ENCODE data around the gene CFAP100.

The CFAP100 gene

DNA sequence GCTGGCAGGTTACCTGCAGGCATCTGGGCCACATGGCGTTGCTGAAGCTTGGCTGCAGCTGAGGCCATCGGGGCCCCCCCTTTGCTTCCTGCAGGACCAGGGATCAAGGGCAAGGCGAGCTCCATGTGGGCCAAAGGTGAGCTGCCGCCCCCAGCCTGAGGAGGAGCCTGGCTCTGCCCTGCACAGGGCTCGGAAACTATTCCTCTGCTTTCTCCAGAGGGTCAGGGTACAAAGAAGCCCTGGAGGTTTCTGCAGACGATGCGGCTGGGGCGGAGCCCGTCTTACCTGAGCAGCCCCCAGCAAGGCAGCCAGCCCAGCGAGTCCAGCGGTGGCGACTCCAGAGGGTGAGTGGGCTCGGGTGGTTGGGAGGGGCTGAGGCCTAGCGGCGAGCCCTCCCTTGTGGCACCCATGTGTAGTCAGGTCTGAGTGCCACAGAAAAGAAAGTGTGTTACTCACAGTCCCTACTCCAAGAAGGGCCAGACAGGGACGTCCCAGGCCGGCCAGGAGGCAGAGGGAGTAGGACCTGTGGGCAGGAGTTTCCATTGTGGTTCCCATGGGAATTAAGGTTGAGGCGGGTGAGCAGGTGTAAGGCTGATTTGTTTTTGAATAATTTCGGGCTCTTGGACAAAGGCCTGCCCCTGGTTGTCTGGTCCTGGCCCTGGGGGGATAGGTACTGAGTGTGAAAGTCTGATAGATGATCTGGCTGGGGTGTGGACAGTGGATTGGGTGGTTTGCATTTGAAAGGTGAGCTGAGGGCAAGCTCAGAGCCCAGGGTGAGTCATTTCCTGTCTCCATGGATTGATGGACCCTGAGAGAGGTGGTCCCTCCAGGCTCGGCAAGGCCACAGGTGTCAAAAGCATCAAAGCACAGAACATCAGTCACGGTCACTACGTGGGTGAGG, 25.4 kb downstream of the CFAP100 start:
- H3K27ac ChIP-seq (ENCODE audit: extremely low read depth, low read depth, low read length), result no peak overlapping the region
- ChIA-PET CTCF (no interaction called here), POLR2A (no interaction called here)
- no peaks in the 10 kb centered on the region for H3K9me3 ChIP-seq (ENCODE audit: control insufficient read depth, insufficient read depth, low read depth, low read length)
- TF ChIP-seq ZNF274 (IDR thresholded peaks at IDR 0.05; ENCODE audit: low read length), result no peak
- no peak for TF ChIP-seq ZNF274 (tag by site-specific recombination; IDR thresholded peaks at IDR 0.05; ENCODE audit: borderline replicate concordance)
- TF ChIP-seq ZBTB7A (tag by site-specific recombination; IDR thresholded peaks at IDR 0.05; ENCODE audit: low read depth), result no peak
- no peak for TF ChIP-seq ZNF214 (tag by site-specific recombination; IDR thresholded peaks at IDR 0.05; ENCODE audit: borderline replicate concordance)
- TF ChIP-seq ZBTB8A (tag by site-specific recombination; IDR thresholded peaks at IDR 0.05), result no peak
- TF ChIP-seq ZNF223 (tag by site-specific recombination; IDR thresholded peaks at IDR 0.05), result no peak
- TF ChIP-seq ZNF501 (tag by site-specific recombination; IDR thresholded peaks at IDR 0.05), result no peak
- no peak for TF ChIP-seq ZNF623 (tag by site-specific recombination; IDR thresholded peaks at IDR 0.05)
- TF ChIP-seq GLI2 (tag by site-specific recombination; IDR thresholded peaks at IDR 0.05; ENCODE audit: borderline replicate concordance, low read depth), result no peak
- no peak for TF ChIP-seq OVOL3 (tag by site-specific recombination; IDR thresholded peaks at IDR 0.05)
- no peak for TF ChIP-seq ZNF140 (tag by site-specific recombination; IDR thresholded peaks at IDR 0.05)
- TF ChIP-seq, protein P1, sequence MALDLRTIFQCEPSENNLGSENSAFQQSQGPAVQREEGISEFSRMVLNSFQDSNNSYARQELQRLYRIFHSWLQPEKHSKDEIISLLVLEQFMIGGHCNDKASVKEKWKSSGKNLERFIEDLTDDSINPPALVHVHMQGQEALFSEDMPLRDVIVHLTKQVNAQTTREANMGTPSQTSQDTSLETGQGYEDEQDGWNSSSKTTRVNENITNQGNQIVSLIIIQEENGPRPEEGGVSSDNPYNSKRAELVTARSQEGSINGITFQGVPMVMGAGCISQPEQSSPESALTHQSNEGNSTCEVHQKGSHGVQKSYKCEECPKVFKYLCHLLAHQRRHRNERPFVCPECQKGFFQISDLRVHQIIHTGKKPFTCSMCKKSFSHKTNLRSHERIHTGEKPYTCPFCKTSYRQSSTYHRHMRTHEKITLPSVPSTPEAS (tag by site-specific recombination; IDR thresholded peaks at IDR 0.05), result no peak
- no peak for TF ChIP-seq ZNF248 (tag by site-specific recombination; IDR thresholded peaks at IDR 0.05)
- TF ChIP-seq ZNF221 (tag by site-specific recombination; IDR thresholded peaks at IDR 0.05; ENCODE audit: borderline replicate concordance), result no peak
- TF ChIP-seq ZNF76 (tag by site-specific recombination; IDR thresholded peaks at IDR 0.05; ENCODE audit: borderline replicate concordance, low read depth), result no peak
- TF ChIP-seq, protein P2, sequence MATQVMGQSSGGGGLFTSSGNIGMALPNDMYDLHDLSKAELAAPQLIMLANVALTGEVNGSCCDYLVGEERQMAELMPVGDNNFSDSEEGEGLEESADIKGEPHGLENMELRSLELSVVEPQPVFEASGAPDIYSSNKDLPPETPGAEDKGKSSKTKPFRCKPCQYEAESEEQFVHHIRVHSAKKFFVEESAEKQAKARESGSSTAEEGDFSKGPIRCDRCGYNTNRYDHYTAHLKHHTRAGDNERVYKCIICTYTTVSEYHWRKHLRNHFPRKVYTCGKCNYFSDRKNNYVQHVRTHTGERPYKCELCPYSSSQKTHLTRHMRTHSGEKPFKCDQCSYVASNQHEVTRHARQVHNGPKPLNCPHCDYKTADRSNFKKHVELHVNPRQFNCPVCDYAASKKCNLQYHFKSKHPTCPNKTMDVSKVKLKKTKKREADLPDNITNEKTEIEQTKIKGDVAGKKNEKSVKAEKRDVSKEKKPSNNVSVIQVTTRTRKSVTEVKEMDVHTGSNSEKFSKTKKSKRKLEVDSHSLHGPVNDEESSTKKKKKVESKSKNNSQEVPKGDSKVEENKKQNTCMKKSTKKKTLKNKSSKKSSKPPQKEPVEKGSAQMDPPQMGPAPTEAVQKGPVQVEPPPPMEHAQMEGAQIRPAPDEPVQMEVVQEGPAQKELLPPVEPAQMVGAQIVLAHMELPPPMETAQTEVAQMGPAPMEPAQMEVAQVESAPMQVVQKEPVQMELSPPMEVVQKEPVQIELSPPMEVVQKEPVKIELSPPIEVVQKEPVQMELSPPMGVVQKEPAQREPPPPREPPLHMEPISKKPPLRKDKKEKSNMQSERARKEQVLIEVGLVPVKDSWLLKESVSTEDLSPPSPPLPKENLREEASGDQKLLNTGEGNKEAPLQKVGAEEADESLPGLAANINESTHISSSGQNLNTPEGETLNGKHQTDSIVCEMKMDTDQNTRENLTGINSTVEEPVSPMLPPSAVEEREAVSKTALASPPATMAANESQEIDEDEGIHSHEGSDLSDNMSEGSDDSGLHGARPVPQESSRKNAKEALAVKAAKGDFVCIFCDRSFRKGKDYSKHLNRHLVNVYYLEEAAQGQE (tag by site-specific recombination; IDR thresholded peaks at IDR 0.05), result no peak
- TF ChIP-seq ZNF426 (tag by site-specific recombination; IDR thresholded peaks at IDR 0.05), result no peak
- TF ChIP-seq ZBTB21 (tag by site-specific recombination; IDR thresholded peaks at IDR 0.05), result no peak
- no peaks in the 10 kb centered on the region for H3K36me3 ChIP-seq (ENCODE audit: control insufficient read depth in 2 of 2, insufficient read depth in 1 of 2, low read length in 2 of 2)
- no peaks in the 10 kb centered on the region for H3K4me1 ChIP-seq (ENCODE audit: control insufficient read depth, insufficient read depth, low read length)
- H3K4me3 ChIP-seq (ENCODE audit: low read depth, low read length), result no peak overlapping the region

DNA sequence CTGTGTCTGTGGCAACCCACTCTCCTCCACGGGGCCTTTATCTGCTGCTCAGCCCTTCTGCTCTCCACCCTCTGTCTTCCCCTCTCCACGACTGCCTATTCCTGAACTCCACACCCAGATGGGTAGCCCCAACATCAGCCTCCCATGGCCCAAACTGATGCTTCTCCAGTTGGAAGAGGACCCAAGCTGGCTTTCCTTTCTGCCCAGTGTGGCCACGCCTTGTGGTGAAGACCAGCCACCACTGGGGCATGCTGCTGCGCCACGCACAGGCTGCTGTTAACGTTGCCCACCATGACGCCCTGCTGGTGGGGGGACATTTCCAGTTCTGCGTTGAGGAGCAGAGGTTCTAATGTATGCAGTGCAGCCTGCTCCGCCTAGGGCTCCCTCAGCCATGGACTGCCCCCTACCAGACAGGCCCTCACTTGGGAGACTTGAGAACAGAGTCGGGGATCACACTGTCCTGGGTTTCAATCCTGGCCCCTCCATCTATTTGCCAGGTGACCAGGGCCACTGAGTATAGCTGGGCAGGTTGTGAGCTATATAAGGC, 26.9 kb downstream of the CFAP100 start:
- no peaks in the 10 kb centered on the region for H3K36me3 ChIP-seq (ENCODE audit: control insufficient read depth in 2 of 2, insufficient read depth in 1 of 2, low read length in 2 of 2)
- ChIA-PET CTCF (interaction anchor here (0.6 kb wide), 2 partner anchors 223 to 1010 kb away, joined by 3 read pairs; no protein-coding TSS in a partner anchor), POLR2A (no interaction called here)
- no peak overlapping the region for H3K27ac ChIP-seq (ENCODE audit: extremely low read depth, low read depth, low read length)
- H3K9me3 ChIP-seq (ENCODE audit: control insufficient read depth, insufficient read depth, low read depth, low read length), result no peaks in the 10 kb centered on the region
- no peak overlapping the region for H3K4me3 ChIP-seq (ENCODE audit: low read depth, low read length)
- H3K4me1 ChIP-seq (ENCODE audit: control insufficient read depth, insufficient read depth, low read length), result no peaks in the 10 kb centered on the region
- TF ChIP-seq, protein P2 (tag by site-specific recombination; IDR thresholded peaks at IDR 0.05), result no peak
- TF ChIP-seq ZNF664 (tag by site-specific recombination; IDR thresholded peaks at IDR 0.05) (no peak), SP3 (tag by site-specific recombination; IDR thresholded peaks at IDR 0.05) (no peak), YY2 (tag by site-specific recombination; IDR thresholded peaks at IDR 0.05) (no peak), KLF16 (tag by site-specific recombination; IDR thresholded peaks at IDR 0.05) (no peak), ZNF777 (tag by site-specific recombination; IDR thresholded peaks at IDR 0.05; ENCODE audit: borderline replicate concordance) (no peak), ZNF112 (tag by site-specific recombination; IDR thresholded peaks at IDR 0.05) (no peak), ZNF76 (tag by site-specific recombination; IDR thresholded peaks at IDR 0.05; ENCODE audit: borderline replicate concordance, low read depth) (no peak), ZNF776 (tag by site-specific recombination; IDR thresholded peaks at IDR 0.05; ENCODE audit: borderline replicate concordance) (no peak), KLF8 (tag by site-specific recombination; IDR thresholded peaks at IDR 0.05) (no peak), ZNF660 (tag by site-specific recombination; IDR thresholded peaks at IDR 0.05) (no peak)
